Measurements from ENCODE around the gene PGF. TPM values are rescaled to one million over a fixed set of nuclear protein-coding genes. Genes with fewer than 3 reads are reported as not detected.

The PGF gene
- total and polyA plus RNA-seq, 4 donors: 0.61 to 4.5 (median 1.8) TPM

DNA sequence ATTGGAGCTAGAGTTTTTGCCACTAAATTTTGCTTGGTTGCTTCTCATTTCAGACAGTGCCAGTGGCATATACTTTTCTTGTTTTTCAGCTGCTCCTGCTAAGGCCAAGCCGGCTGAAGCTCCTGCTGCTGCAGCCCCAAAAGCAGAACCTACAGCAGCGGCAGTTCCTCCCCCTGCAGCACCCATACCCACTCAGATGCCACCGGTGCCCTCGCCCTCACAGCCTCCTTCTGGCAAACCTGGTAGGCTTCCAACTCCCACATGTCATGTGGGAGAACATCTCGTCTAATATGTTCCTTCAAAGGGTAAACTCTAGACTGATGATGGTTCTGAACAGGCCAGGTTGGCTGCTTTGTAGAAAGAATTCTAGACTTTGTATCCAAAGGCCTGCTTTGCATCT is 62.7 kb downstream of the PGF start:
- Histone ChIP-seq H3K4me1 (ENCODE audit: control insufficient read depth in 4 of 4, insufficient read depth in 4 of 4, low read length in 3 of 4) (peaks cover 0 to 13% (median 3%) of the 10 kb centered on the region in 4 donors), H3K9me3 (ENCODE audit: control insufficient read depth in 4 of 4, low read length in 3 of 4) (no peaks in the 10 kb centered on the region), H3K27ac (ENCODE audit: low read depth in 1 of 2, low read length in 2 of 2) (no peak overlapping the region), H3K4me3 (ENCODE audit: low read depth in 1 of 3, low read length in 3 of 3) (no peak overlapping the region), H3K36me3 (ENCODE audit: control insufficient read depth in 4 of 4, insufficient read depth in 3 of 4, low read depth in 1 of 4, low read length in 3 of 4) (peaks cover 6 to 69% (median 56%) of the 10 kb centered on the region in 4 donors), H3K9ac (ENCODE audit: low read depth in 1 of 2, low read length in 2 of 2) (no peak overlapping the region), H3K27me3 (ENCODE audit: control insufficient read depth in 4 of 4, insufficient read depth in 4 of 4, low read length in 3 of 4) (no peaks in the 10 kb centered on the region)
- DNase-seq (ENCODE audit: low spot score): no peak
- 81% methylated on average over 5 of the region's 5 CpGs for WGBS
- TF ChIP-seq, protein P1, sequence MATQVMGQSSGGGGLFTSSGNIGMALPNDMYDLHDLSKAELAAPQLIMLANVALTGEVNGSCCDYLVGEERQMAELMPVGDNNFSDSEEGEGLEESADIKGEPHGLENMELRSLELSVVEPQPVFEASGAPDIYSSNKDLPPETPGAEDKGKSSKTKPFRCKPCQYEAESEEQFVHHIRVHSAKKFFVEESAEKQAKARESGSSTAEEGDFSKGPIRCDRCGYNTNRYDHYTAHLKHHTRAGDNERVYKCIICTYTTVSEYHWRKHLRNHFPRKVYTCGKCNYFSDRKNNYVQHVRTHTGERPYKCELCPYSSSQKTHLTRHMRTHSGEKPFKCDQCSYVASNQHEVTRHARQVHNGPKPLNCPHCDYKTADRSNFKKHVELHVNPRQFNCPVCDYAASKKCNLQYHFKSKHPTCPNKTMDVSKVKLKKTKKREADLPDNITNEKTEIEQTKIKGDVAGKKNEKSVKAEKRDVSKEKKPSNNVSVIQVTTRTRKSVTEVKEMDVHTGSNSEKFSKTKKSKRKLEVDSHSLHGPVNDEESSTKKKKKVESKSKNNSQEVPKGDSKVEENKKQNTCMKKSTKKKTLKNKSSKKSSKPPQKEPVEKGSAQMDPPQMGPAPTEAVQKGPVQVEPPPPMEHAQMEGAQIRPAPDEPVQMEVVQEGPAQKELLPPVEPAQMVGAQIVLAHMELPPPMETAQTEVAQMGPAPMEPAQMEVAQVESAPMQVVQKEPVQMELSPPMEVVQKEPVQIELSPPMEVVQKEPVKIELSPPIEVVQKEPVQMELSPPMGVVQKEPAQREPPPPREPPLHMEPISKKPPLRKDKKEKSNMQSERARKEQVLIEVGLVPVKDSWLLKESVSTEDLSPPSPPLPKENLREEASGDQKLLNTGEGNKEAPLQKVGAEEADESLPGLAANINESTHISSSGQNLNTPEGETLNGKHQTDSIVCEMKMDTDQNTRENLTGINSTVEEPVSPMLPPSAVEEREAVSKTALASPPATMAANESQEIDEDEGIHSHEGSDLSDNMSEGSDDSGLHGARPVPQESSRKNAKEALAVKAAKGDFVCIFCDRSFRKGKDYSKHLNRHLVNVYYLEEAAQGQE (IDR thresholded peaks at IDR 0.05): no peak
- TF ChIP-seq SP1 (IDR thresholded peaks at IDR 0.05) (no peak), NR2F2 (IDR thresholded peaks at IDR 0.05) (no peak), HNF4G (IDR thresholded peaks at IDR 0.05) (no peak), GABPA (IDR thresholded peaks at IDR 0.05 in 1 of 2, conservative IDR thresholded peaks at IDR 0.05 in 1 of 2) (no peak), RXRA (IDR thresholded peaks at IDR 0.05) (no peak)
- TF ChIP-seq, protein P2, sequence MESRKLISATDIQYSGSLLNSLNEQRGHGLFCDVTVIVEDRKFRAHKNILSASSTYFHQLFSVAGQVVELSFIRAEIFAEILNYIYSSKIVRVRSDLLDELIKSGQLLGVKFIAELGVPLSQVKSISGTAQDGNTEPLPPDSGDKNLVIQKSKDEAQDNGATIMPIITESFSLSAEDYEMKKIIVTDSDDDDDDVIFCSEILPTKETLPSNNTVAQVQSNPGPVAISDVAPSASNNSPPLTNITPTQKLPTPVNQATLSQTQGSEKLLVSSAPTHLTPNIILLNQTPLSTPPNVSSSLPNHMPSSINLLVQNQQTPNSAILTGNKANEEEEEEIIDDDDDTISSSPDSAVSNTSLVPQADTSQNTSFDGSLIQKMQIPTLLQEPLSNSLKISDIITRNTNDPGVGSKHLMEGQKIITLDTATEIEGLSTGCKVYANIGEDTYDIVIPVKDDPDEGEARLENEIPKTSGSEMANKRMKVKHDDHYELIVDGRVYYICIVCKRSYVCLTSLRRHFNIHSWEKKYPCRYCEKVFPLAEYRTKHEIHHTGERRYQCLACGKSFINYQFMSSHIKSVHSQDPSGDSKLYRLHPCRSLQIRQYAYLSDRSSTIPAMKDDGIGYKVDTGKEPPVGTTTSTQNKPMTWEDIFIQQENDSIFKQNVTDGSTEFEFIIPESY (IDR thresholded peaks at IDR 0.05): no peak

DNA sequence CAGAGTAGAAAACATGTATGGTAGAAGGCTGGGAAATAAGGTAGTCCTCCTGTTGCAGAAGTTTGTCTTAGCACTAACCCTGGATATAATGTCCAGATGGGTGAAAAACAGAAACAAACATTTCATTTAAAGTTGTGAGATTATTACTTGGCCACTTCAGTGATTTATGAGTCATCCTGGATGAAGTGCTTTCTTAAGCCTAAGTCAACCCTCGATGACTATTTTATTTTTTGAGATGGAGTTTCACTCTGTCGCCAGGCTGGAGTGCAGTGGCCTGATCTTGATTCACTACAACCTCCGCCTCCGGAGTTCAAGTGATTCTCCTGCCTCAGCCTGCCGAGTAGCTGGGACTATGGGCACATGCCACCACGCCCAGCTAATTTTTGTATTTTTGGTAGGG is 63.5 kb downstream of the PGF start:
- no peak for DNase-seq (ENCODE audit: low spot score)
- no peak overlapping the region for H3K9ac ChIP-seq (ENCODE audit: low read depth in 1 of 2, low read length in 2 of 2)
- WGBS: 93% methylated on average over 6 of the region's 6 CpGs

More for the DNA sequence above, 63.5 kb downstream of the PGF start:
- peaks cover 6 to 62% (median 54%) of the 10 kb centered on the region in 4 donors for H3K36me3 ChIP-seq (ENCODE audit: control insufficient read depth in 4 of 4, insufficient read depth in 3 of 4, low read depth in 1 of 4, low read length in 3 of 4)
- no peak overlapping the region for H3K4me3 ChIP-seq (ENCODE audit: low read depth in 1 of 3, low read length in 3 of 3)
- no peaks in the 10 kb centered on the region for H3K9me3 ChIP-seq (ENCODE audit: control insufficient read depth in 4 of 4, low read length in 3 of 4)
- peaks cover 0 to 4% (median 0%) of the 10 kb centered on the region in 4 donors for H3K4me1 ChIP-seq (ENCODE audit: control insufficient read depth in 4 of 4, insufficient read depth in 4 of 4, low read length in 3 of 4)
- no peaks in the 10 kb centered on the region for H3K27me3 ChIP-seq (ENCODE audit: control insufficient read depth in 4 of 4, insufficient read depth in 4 of 4, low read length in 3 of 4)
- H3K27ac ChIP-seq (ENCODE audit: low read depth in 1 of 2, low read length in 2 of 2): no peak overlapping the region
- no peak for TF ChIP-seq RXRA (IDR thresholded peaks at IDR 0.05)
- TF ChIP-seq HNF4G (IDR thresholded peaks at IDR 0.05): no peak
- TF ChIP-seq, protein P3, sequence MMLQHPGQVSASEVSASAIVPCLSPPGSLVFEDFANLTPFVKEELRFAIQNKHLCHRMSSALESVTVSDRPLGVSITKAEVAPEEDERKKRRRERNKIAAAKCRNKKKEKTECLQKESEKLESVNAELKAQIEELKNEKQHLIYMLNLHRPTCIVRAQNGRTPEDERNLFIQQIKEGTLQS (IDR thresholded peaks at IDR 0.05): no peak

Other genes with a start within 250 kb of the PGF start
- gene AREL1, start 242.5 kb downstream of the PGF start, total RNA-seq: 10 to 100 TPM; 18.2 to 26.6 TPM
- gene AREL1, start 242.5 kb downstream of the PGF start, polyA plus RNA-seq: 1 to 10 TPM; 5.6 to 8.3 TPM
- 10 to 100 TPM; 14.6 to 15.3 TPM for gene FCF1, start 242.5 kb downstream of the PGF start, total RNA-seq
- gene FCF1, start 242.5 kb downstream of the PGF start, polyA plus RNA-seq: 10 to 100 TPM in 1 of 2 donors, 1 to 10 TPM in 1; 3.7 to 12.7 TPM
- 10 to 100 TPM; 18.5 to 27.3 TPM for gene YLPM1, start 192.3 kb downstream of the PGF start, total RNA-seq
- 1 to 10 TPM; 5.9 to 7.9 TPM for gene YLPM1, start 192.3 kb downstream of the PGF start, polyA plus RNA-seq
- not detected for gene PROX2, start 79.5 kb downstream of the PGF start, total RNA-seq
- under 1 TPM in 1 of 2 donors, not detected in 1; 0.06 TPM for gene PROX2, start 79.5 kb downstream of the PGF start, polyA plus RNA-seq
- 10 to 100 TPM; 41.0 to 58.0 TPM for gene DLST, start 73.7 kb downstream of the PGF start, total RNA-seq
- gene DLST, start 73.7 kb downstream of the PGF start, polyA plus RNA-seq: 10 to 100 TPM; 10.7 to 69.3 TPM
- gene RPS6KL1, start 32.3 kb downstream of the PGF start, total RNA-seq: 1 to 10 TPM; 5.8 to 5.9 TPM
- 1 to 10 TPM; 1.1 to 1.9 TPM for gene RPS6KL1, start 32.3 kb downstream of the PGF start, polyA plus RNA-seq
- gene EIF2B2, start 47.3 kb upstream of the PGF start, total RNA-seq: 10 to 100 TPM; 16.2 to 22.0 TPM
- gene EIF2B2, start 47.3 kb upstream of the PGF start, polyA plus RNA-seq: 10 to 100 TPM; 18.5 to 23.6 TPM
- 10 to 100 TPM in 1 of 2 donors, 1 to 10 TPM in 1; 7.4 to 29.7 TPM for gene MLH3, start 95.9 kb upstream of the PGF start, total RNA-seq
- 10 to 100 TPM in 1 of 2 donors, 1 to 10 TPM in 1; 5.8 to 12.4 TPM for gene MLH3, start 95.9 kb upstream of the PGF start, polyA plus RNA-seq
- 1 to 10 TPM; 4.9 to 7.5 TPM for gene ACYP1, start 108.4 kb upstream of the PGF start, total RNA-seq
- gene ACYP1, start 108.4 kb upstream of the PGF start, polyA plus RNA-seq: 1 to 10 TPM; 2.1 to 3.1 TPM
- gene ZC2HC1C, start 114.0 kb upstream of the PGF start, total RNA-seq: 1 to 10 TPM in 1 of 2 donors, under 1 TPM in 1; 0.56 to 5.9 TPM
- gene ZC2HC1C, start 114.0 kb upstream of the PGF start, polyA plus RNA-seq: 1 to 10 TPM; 3.4 to 3.6 TPM
- 10 to 100 TPM; 35.2 to 46.0 TPM for gene NEK9, start 171.5 kb upstream of the PGF start, total RNA-seq
- 10 to 100 TPM; 13.4 to 24.3 TPM for gene NEK9, start 171.5 kb upstream of the PGF start, polyA plus RNA-seq
- gene TMED10, start 221.0 kb upstream of the PGF start, total RNA-seq: 100 to 1,000 TPM; 167 to 297 TPM
- gene TMED10, start 221.0 kb upstream of the PGF start, polyA plus RNA-seq: 100 to 1,000 TPM; 206 to 349 TPM

Data from liver (tissue), 9 donors.